ENCODE data around the gene MICAL2. TPM values are rescaled to one million over a fixed set of nuclear protein-coding genes. Genes with fewer than 3 reads are reported as not detected.

MICAL2 gene
- total RNA-seq, 1 experiment from 2014 or later, result 151 TPM

- ChIA-PET POLR2A (no interaction called here), CTCF (interaction anchor here (0.6 to 8.9 kb wide), 7 partner anchors 25 to 1463 kb away, joined by 3 to 71 read pairs (median 6); no protein-coding TSS in a partner anchor)
- no TSS peak for BruUV-seq (replicated peaks)
These were observed 129.0 kb downstream of the MICAL2 start for GRCh38 chr11:12239396-12239795.

GRCh38 chr11:12239804-12240371, 129.5 kb downstream of the MICAL2 start:
- ChIA-PET CTCF (interaction anchor here (0.8 to 8.9 kb wide), 6 partner anchors 14 to 441 kb away, joined by 3 to 71 read pairs (median 4); no protein-coding TSS in a partner anchor), POLR2A (no interaction called here)
- Mint-ChIP-seq H3K4me3 (ENCODE audit: unreplicated experiment) (no peak overlapping the region), H3K27ac (ENCODE audit: low read depth, unreplicated experiment) (no peak overlapping the region), H3K27me3 (ENCODE audit: insufficient read depth, unreplicated experiment) (no peaks in the 10 kb centered on the region), H3K36me3 (ENCODE audit: insufficient read depth, unreplicated experiment) (peaks cover 30% of the 10 kb centered on the region), H3K4me1 (ENCODE audit: insufficient read depth, unreplicated experiment) (no peaks in the 10 kb centered on the region), H3K9me3 (ENCODE audit: unreplicated experiment) (no peaks in the 10 kb centered on the region)
- TF ChIP-seq, protein P1, sequence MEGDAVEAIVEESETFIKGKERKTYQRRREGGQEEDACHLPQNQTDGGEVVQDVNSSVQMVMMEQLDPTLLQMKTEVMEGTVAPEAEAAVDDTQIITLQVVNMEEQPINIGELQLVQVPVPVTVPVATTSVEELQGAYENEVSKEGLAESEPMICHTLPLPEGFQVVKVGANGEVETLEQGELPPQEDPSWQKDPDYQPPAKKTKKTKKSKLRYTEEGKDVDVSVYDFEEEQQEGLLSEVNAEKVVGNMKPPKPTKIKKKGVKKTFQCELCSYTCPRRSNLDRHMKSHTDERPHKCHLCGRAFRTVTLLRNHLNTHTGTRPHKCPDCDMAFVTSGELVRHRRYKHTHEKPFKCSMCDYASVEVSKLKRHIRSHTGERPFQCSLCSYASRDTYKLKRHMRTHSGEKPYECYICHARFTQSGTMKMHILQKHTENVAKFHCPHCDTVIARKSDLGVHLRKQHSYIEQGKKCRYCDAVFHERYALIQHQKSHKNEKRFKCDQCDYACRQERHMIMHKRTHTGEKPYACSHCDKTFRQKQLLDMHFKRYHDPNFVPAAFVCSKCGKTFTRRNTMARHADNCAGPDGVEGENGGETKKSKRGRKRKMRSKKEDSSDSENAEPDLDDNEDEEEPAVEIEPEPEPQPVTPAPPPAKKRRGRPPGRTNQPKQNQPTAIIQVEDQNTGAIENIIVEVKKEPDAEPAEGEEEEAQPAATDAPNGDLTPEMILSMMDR (IDR thresholded peaks at IDR 0.05; ENCODE audit: unreplicated experiment), result no peak
- DNase-seq (ENCODE audit: unreplicated experiment), result no peak
- intact Hi-C loops (cut with micrococcal nuclease), result loop anchor here (5.0 kb wide), 2 partner anchors 42 to 308 kb away; no protein-coding TSS in a partner anchor
- no TSS peak for BruUV-seq (replicated peaks)

More at GRCh38 chr11:12239396-12239795, 129.0 kb downstream of the MICAL2 start:
- TF ChIP-seq, protein P1 (IDR thresholded peaks at IDR 0.05; ENCODE audit: unreplicated experiment), result no peak
- no peak overlapping the region for H3K27ac Mint-ChIP-seq (ENCODE audit: low read depth, unreplicated experiment)
- no peak for DNase-seq (ENCODE audit: unreplicated experiment)
- peaks cover 29% of the 10 kb centered on the region for H3K36me3 Mint-ChIP-seq (ENCODE audit: insufficient read depth, unreplicated experiment)
- no peaks in the 10 kb centered on the region for H3K4me1 Mint-ChIP-seq (ENCODE audit: insufficient read depth, unreplicated experiment)
- H3K4me3 Mint-ChIP-seq (ENCODE audit: unreplicated experiment), result no peak overlapping the region
- H3K27me3 Mint-ChIP-seq (ENCODE audit: insufficient read depth, unreplicated experiment), result no peaks in the 10 kb centered on the region
- no peaks in the 10 kb centered on the region for H3K9me3 Mint-ChIP-seq (ENCODE audit: unreplicated experiment)
- intact Hi-C loops (cut with micrococcal nuclease), result loop anchor here (5.0 kb wide), 2 partner anchors 43 to 307 kb away; no protein-coding TSS in a partner anchor

GRCh38 chr11:12240677-12241076, 130.3 kb downstream of the MICAL2 start:
- Mint-ChIP-seq H3K4me1 (ENCODE audit: insufficient read depth, unreplicated experiment) (no peaks in the 10 kb centered on the region), H3K4me3 (ENCODE audit: unreplicated experiment) (no peak overlapping the region), H3K27me3 (ENCODE audit: insufficient read depth, unreplicated experiment) (no peaks in the 10 kb centered on the region), H3K27ac (ENCODE audit: low read depth, unreplicated experiment) (no peak overlapping the region), H3K9me3 (ENCODE audit: unreplicated experiment) (no peaks in the 10 kb centered on the region), H3K36me3 (ENCODE audit: insufficient read depth, unreplicated experiment) (peaks cover 30% of the 10 kb centered on the region)
- BruUV-seq (replicated peaks), result no TSS peak
- no peak for DNase-seq (ENCODE audit: unreplicated experiment)
- POLR2A ChIA-PET, result no interaction called here
- intact Hi-C loops (cut with micrococcal nuclease), result no loop called here
- CTCF ChIA-PET, result interaction anchor here (1.0 to 8.9 kb wide), 3 partner anchors 13 to 193 kb away, joined by 3 to 71 read pairs (median 5); no protein-coding TSS in a partner anchor
- TF ChIP-seq, protein P1 (IDR thresholded peaks at IDR 0.05; ENCODE audit: unreplicated experiment), result no peak

GRCh38 chr11:12241401-12241800, 131.0 kb downstream of the MICAL2 start:
- TF ChIP-seq, protein P1 (IDR thresholded peaks at IDR 0.05; ENCODE audit: unreplicated experiment), result no peak
- Mint-ChIP-seq H3K27ac (ENCODE audit: low read depth, unreplicated experiment) (no peak overlapping the region), H3K4me3 (ENCODE audit: unreplicated experiment) (no peak overlapping the region), H3K9me3 (ENCODE audit: unreplicated experiment) (no peaks in the 10 kb centered on the region), H3K27me3 (ENCODE audit: insufficient read depth, unreplicated experiment) (no peaks in the 10 kb centered on the region), H3K4me1 (ENCODE audit: insufficient read depth, unreplicated experiment) (no peaks in the 10 kb centered on the region), H3K36me3 (ENCODE audit: insufficient read depth, unreplicated experiment) (peaks cover 30% of the 10 kb centered on the region)
- POLR2A ChIA-PET, result no interaction called here
- BruUV-seq (replicated peaks), result no TSS peak
- CTCF ChIA-PET, result interaction anchor here (1.5 kb wide), 1 partner anchor 13 kb away, joined by 5 read pairs; no protein-coding TSS in a partner anchor
- no peak for DNase-seq (ENCODE audit: unreplicated experiment)
- intact Hi-C loops (cut with micrococcal nuclease), result no loop called here

Data from MCF 10A (cell line).